Measurements from ENCODE around the gene AP1S3.
A peak's percentile ranks its signal among the peaks of the same experiment; 100 is the strongest.

Gene AP1S3

DNA sequence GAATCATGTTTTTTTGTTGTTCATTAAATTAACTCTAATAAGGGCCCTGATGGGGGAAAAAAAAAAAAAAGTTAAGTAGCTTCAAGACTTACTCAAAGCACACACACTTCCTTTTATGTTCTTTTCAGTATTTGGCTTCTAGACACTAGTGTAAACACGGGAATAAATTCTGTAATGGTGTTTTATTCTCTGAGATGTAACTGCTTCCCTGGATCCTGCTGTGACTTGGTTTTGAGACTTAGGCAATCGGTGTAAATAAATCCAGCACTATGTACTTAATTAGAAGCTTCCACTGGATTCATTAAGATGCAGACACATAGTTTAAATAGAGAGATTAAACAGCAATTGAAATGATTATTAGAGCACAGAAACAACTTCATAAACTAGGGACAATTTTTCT, 26.1 kb upstream of the AP1S3 start:
- Histone ChIP-seq H3K36me3 (ENCODE audit: insufficient read depth, low read length) (no peaks in the 10 kb centered on the region), H3K9ac (ENCODE audit: low read depth, low read length) (no peak overlapping the region), H3K4me1 (ENCODE audit: insufficient read depth, low read length) (peaks cover 10% of the 10 kb centered on the region), H3K9me3 (ENCODE audit: control insufficient read depth, insufficient read depth, low read length) (no peaks in the 10 kb centered on the region)

DNA sequence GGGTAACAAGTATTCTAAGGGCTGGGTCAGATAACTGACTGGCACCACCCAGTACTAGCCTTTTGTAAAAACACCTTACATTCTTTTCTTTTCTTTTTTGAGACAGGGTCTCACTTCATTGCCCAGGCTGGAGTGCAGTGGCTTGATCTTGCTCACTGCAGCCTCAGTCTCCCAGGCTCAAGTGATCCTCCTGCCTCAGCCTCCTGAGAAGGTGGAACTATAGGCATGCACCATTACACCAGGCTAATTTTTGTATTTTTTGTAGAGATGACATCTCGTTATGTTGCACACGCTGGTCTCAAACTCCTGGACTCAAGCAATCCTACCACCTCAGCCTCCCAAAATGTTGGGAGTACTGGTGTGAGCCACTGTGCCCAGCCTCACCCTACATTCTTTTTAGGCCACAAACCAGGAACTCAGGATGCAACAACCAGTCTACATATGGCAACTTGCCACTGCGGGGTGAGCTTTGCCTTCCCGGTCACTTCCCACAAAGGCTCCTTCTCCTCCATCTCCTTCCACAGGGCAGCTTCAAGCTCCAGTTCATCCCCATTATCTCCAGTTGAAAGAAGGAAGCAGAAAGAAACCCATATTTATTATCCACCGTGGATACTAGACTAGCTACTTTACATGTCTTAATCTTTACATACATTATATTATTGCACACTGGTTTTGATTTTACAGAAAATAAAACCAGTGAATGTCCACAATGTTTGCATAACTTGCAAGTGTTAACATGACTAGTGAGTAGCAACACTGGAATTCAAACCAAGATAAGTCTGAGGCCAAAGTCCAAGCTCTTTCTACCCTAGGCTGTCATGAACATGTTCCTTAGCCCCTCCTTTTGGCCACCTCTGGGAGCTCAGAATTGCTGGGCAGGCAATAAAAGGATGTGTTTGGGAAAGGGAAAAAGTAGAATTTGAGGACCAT, 23.7 kb upstream of the AP1S3 start:
- no peaks in the 10 kb centered on the region for H3K9me3 ChIP-seq (ENCODE audit: control insufficient read depth, insufficient read depth, low read length)
- peaks cover 3% of the 10 kb centered on the region for H3K4me1 ChIP-seq (ENCODE audit: insufficient read depth, low read length)
- H3K9ac ChIP-seq (ENCODE audit: low read depth, low read length) = no peak overlapping the region
- no peaks in the 10 kb centered on the region for H3K36me3 ChIP-seq (ENCODE audit: insufficient read depth, low read length)

DNA sequence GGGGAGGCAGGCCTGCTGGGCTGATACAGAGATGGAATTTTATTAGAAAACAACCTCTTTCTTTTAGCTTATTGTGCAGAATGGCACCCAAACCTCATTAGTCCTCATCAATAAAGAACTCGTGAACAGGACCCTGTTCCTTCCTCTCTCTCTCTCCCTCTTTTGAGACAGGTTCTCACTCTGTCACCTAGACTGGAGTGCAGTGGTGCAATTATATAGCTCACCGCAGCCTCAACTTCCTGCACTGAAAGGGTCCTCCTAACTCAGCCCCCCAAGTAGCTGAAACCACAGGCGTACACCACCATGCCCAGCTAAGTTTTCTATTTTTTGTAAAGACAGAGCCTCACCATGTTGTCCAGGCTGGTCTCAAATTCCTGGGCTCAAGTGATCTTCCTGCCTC, 21.7 kb upstream of the AP1S3 start:
- Histone ChIP-seq H3K9me3 (ENCODE audit: control insufficient read depth, insufficient read depth, low read length) (no peaks in the 10 kb centered on the region), H3K36me3 (ENCODE audit: insufficient read depth, low read length) (no peaks in the 10 kb centered on the region), H3K4me1 (ENCODE audit: insufficient read depth, low read length) (no peaks in the 10 kb centered on the region), H3K9ac (ENCODE audit: low read depth, low read length) (no peak overlapping the region)

DNA sequence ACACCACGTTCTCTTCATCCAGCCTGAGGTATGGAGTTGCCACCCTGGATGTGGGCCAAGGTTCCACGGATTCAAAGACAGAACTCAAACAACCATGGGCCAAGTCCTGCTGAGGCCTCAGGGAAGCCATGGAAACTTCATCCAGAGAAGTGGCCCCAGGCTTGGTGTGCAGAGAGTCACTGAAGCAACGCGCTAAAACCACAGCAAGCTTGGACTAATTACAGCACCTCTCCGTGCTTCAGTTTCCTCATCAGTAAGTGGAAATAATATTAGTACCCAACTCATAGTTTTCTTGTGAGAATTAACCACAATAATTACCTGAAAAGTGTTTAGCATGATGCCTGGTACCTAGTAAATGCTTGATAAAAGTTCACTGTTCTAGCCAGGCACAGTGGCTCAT, 19.2 kb upstream of the AP1S3 start:
- no peaks in the 10 kb centered on the region; the same call in none of the 2 replicates for H3K36me3 ChIP-seq (ENCODE audit: insufficient read depth, low read length)
- H3K4me1 ChIP-seq (ENCODE audit: insufficient read depth, low read length) = no peaks in the 10 kb centered on the region
- H3K9me3 ChIP-seq (ENCODE audit: control insufficient read depth, insufficient read depth, low read length) = no peaks in the 10 kb centered on the region
- H3K9ac ChIP-seq (ENCODE audit: low read depth, low read length) = no peak overlapping the region

DNA sequence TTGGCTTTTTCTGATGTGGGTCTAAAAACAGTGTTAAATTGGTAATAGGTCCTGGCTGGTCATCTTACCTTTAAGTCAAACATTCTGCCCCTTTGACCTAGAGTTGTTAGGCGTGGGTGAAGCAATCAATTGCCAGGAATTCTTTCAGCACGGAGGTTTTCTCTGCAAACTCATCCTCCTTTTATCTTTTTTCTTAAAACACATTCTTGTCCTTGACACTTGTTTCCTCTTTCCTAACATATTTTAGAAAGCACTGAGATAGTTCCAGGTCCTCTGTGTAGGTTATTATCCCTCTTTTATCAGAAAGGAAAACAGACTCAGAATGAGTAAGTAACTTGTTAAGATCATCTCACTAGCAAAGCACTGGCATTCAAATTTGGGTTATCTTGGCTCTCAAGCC, 18.6 kb upstream of the AP1S3 start:
- H3K9ac ChIP-seq (ENCODE audit: low read depth, low read length) = no peak overlapping the region
- H3K4me1 ChIP-seq (ENCODE audit: insufficient read depth, low read length) = no peaks in the 10 kb centered on the region
- no peaks in the 10 kb centered on the region; the same call in none of the 2 replicates for H3K36me3 ChIP-seq (ENCODE audit: insufficient read depth, low read length)
- H3K9me3 ChIP-seq (ENCODE audit: control insufficient read depth, insufficient read depth, low read length) = no peaks in the 10 kb centered on the region

DNA sequence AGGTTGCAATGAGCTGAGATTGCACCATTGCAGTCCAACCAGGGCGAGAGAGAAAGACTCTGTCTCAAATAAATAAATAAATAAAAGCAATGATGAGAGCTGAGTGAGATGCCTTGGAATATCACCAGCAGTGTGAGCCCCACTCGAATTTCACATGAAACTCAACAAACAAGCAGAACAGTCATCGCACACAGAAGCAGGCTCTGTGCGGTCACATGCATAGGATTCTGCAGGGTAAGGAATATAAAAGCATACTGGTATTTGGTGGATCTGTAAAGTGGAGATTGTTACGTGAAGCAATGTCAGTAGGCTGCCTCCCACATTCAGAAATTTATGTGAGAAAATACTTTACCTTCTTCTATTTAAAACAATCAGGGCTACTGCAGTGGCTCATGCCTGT, 18.0 kb upstream of the AP1S3 start:
- Histone ChIP-seq H3K9ac (ENCODE audit: low read depth, low read length) (no peak overlapping the region), H3K9me3 (ENCODE audit: control insufficient read depth, insufficient read depth, low read length) (no peaks in the 10 kb centered on the region), H3K36me3 (ENCODE audit: insufficient read depth, low read length) (no peaks in the 10 kb centered on the region; the same call in none of the 2 replicates), H3K4me1 (ENCODE audit: insufficient read depth, low read length) (no peaks in the 10 kb centered on the region)

DNA sequence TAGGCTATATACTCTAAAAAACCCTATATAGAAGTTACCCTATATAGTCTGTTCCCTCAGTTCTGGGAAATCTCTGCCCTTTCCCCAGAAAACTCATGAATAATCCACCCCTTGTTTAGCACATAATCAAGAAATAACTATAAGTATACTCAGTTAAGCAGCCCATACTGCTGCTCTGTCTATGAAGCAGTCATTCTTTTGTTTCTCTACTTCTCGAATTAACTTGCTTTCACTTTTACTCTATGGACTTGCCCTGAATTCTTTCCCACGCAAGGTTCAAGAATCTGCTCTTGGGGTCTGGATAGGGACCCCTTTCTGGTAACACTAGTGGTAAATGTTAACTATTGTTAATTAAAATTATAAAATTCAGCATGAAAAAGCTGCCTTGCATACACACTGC, 17.4 kb upstream of the AP1S3 start:
- no peak overlapping the region for H3K9ac ChIP-seq (ENCODE audit: low read depth, low read length)
- H3K9me3 ChIP-seq (ENCODE audit: control insufficient read depth, insufficient read depth, low read length) = no peaks in the 10 kb centered on the region
- H3K4me1 ChIP-seq (ENCODE audit: insufficient read depth, low read length) = no peaks in the 10 kb centered on the region
- H3K36me3 ChIP-seq (ENCODE audit: insufficient read depth, low read length) = no peaks in the 10 kb centered on the region; the same call in none of the 2 replicates

DNA sequence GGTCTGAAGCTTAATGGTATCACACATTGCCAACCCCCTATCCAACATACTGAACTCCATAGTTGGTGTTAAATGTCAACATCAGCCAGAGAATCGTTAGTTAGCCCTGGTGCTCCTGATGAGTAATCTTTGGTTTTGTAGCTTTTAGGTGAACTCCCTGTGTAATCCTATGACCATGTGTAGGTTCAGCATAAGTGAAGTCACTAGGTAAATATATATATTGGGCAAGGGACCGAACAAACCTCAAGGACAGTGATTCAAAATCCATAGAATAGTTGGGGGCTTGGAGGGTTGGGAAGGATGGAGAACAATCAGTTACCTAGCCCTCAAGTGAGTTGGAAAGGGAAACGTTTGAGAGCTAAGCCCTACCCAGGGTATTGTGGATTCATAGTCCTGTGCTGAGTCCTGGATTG, 16.0 kb upstream of the AP1S3 start:
- no peaks in the 10 kb centered on the region; the same call in none of the 2 replicates for H3K36me3 ChIP-seq (ENCODE audit: insufficient read depth, low read length)
- H3K9ac ChIP-seq (ENCODE audit: low read depth, low read length) = no peak overlapping the region
- no peaks in the 10 kb centered on the region for H3K4me1 ChIP-seq (ENCODE audit: insufficient read depth, low read length)
- H3K9me3 ChIP-seq (ENCODE audit: control insufficient read depth, insufficient read depth, low read length) = peaks cover 6% of the 10 kb centered on the region; the same call in 1 of the 2 replicates

DNA sequence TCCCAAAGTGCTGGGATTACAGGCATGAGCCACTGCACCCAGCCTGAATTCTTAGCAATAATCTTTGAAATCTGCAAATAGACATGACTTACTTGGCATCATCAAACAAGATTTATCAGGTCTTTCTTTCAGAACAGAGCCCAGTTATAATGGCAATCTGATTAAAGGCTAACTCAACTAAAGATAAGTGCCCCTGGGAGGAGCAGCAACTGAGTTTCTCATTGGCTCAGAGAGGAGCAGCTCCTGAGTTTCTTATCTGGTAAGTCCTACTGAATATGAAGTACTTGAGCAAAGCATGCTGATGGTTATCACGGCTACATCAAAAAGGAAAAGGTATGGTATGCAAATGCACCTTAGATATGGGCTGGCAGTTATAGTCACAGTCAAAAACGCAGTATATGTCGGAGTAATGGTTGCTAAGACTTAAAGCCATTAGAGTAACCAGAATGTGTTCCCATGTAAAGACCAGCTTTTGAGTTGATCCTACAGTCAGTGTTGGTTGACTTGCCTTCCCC, 15.0 kb upstream of the AP1S3 start:
- Histone ChIP-seq H3K36me3 (ENCODE audit: insufficient read depth, low read length) (no peaks in the 10 kb centered on the region; the same call in none of the 2 replicates), H3K9ac (ENCODE audit: low read depth, low read length) (no peak overlapping the region), H3K4me1 (ENCODE audit: insufficient read depth, low read length) (no peaks in the 10 kb centered on the region), H3K9me3 (ENCODE audit: control insufficient read depth, insufficient read depth, low read length) (peaks cover 7% of the 10 kb centered on the region; the same call in 1 of the 2 replicates)

DNA sequence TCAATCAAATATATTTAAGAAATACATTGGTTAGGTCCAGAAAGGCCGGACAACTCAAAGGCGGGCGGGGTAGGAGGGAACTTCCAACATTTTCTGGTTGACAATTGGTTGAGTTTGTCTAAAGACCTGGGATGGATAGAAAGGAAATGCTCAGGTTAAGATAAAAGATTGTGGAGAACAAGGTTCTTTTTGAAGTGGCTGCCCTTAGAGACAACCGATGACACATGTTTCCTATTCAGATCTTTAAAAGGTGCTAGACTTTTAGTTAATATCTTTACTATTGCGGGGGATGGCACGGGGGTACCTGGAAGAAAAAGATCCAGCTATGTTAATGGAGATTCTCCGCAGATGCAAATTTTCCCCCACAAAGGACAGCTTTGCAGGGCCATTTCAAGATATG, 10.0 kb upstream of the AP1S3 start:
- Histone ChIP-seq H3K4me1 (ENCODE audit: insufficient read depth, low read length) (no peaks in the 10 kb centered on the region), H3K9ac (ENCODE audit: low read depth, low read length) (no peak overlapping the region), H3K9me3 (ENCODE audit: control insufficient read depth, insufficient read depth, low read length) (peaks cover 7% of the 10 kb centered on the region; the same call in 1 of the 2 replicates), H3K36me3 (ENCODE audit: insufficient read depth, low read length) (no peaks in the 10 kb centered on the region)

DNA sequence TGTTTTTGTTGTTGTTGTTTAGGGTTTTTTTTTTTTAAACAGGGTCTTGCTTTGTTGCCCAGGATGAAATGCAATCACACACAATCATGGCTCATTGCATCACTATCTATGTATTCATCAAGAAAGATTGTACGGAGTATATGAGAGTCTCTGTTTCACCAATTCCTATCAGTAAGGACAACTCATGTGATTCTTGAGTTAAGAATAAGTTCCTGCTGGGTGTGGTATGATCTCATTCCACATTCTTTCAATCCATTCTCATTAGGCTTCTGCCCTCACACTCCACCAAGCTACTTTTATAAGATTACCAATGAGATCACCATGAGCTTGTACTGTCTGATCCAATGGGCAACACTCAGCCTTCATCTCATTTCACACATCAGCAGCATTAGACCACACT, 9.1 kb upstream of the AP1S3 start:
- no peaks in the 10 kb centered on the region for H3K36me3 ChIP-seq (ENCODE audit: insufficient read depth, low read length)
- H3K4me1 ChIP-seq (ENCODE audit: insufficient read depth, low read length) = no peaks in the 10 kb centered on the region
- peaks cover 7% of the 10 kb centered on the region; the same call in 1 of the 2 replicates for H3K9me3 ChIP-seq (ENCODE audit: control insufficient read depth, insufficient read depth, low read length)
- H3K9ac ChIP-seq (ENCODE audit: low read depth, low read length) = no peak overlapping the region

DNA sequence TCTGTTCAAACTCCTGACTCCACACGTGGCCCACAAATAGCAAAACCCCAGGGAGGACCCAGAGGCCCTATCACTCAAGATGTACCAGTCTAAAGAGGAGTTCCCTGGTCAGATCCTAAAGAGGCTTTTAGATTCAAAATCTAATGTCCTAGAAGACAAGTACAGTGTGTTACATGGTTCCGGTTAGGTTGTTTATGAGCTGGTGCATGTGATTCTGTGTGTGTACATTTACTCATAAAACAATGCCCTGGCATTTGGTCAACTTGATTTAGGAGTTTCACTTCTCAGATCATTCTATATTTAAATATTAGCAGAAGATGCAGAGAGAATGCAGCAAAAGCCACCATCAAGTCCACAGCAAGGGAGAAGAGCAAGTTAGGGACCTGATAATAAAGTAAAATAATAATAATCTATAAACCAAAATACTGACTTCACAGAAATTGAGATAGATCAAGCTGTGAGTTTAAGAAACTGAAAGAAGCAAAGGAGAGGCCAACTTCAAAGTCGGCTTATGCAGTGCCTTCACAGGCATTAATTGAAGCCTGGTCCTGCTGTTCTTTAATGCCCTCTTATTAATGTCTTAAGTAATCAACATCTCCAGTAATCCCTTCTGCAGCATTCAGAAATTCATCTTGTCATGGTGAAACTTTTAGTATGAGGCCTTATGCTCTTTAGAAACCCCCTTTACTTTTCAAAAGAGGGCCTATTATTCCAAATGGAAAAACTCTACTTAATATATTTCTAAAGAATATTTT, 4.2 kb upstream of the AP1S3 start:
- no peaks in the 10 kb centered on the region for H3K4me1 ChIP-seq (ENCODE audit: insufficient read depth, low read length)
- H3K9me3 ChIP-seq (ENCODE audit: control insufficient read depth, insufficient read depth, low read length) = no peaks in the 10 kb centered on the region
- H3K9ac ChIP-seq (ENCODE audit: low read depth, low read length) = no peak overlapping the region
- H3K36me3 ChIP-seq (ENCODE audit: insufficient read depth, low read length) = no peaks in the 10 kb centered on the region

DNA sequence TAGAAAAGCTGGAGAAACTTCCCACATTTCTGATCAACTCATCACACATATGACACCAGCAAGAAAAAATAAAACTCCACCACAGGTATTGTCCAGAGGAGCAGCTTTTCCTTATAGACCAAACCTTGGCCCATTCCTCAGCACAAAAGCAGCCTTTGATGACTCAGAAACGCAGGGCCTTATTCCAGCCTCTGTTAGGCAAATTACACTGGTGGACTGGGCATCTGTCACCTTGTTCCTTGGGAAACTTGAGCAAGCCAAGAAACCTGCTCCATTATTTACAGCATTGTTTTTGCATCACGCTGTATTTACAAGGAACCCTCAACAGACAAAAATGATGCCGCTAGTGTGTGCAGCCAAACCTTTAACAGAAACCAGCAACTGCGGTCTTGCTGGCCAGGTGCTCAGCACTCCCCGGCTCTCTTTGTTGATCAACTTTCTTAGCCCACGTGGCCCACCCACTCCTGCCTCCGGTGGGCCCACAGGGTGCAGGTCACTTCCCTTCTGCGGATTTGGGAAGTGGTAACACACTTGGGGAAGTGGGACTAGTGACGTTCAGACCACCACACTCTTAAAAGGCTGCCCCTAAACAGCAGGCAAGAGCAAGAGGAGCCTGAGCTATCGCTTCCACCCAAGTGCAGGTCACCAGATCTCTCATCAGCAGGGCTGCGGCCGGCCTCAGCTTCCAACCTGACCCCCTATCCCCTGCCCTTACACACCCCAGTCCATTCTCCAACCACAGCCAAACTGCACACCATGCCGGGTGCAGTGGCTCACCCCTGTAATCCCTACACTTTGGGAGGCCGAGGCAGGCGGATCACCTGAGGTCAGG, 1.5 kb downstream of the AP1S3 start:
- peak overlapping the region; percentile 75; the same call in 1 of the 2 replicates for H3K9ac ChIP-seq (ENCODE audit: low read depth, low read length)
- no peaks in the 10 kb centered on the region for H3K36me3 ChIP-seq (ENCODE audit: insufficient read depth, low read length)
- H3K4me1 ChIP-seq (ENCODE audit: insufficient read depth, low read length) = peaks cover 14% of the 10 kb centered on the region
- H3K9me3 ChIP-seq (ENCODE audit: control insufficient read depth, insufficient read depth, low read length) = no peaks in the 10 kb centered on the region

DNA sequence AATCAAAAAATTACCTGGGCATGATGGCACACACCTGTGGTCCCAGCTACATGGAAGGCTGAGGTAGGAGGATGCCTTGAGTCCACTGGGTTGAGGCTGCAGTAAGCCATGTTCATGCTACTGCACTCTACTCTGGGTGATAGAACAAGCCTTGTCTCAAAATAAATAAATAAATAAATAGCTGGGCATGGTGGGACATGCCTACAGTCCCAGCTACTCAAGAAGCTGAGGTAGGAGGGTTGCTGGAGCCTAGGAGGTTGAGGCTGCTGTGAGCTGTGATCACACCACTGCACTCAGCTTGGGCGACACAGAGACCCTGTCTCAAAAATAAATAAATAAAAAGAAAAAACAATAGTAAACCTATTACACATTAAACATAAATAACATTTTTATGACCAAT, 3.0 kb downstream of the AP1S3 start:
- Histone ChIP-seq H3K9me3 (ENCODE audit: control insufficient read depth, insufficient read depth, low read length) (no peaks in the 10 kb centered on the region), H3K9ac (ENCODE audit: low read depth, low read length) (no peak overlapping the region), H3K36me3 (ENCODE audit: insufficient read depth, low read length) (no peaks in the 10 kb centered on the region), H3K4me1 (ENCODE audit: insufficient read depth, low read length) (peaks cover 14% of the 10 kb centered on the region)

Measured in ES-I3 (cell line).